HG03025 (cell line): ENCODE results near the gene CALML6.
A peak's percentile ranks its signal among the peaks of the same experiment; 100 is the strongest.
"Not testable (repeated sequence)": the region's sequence is repeated elsewhere in the genome, so short reads cannot be mapped to it uniquely, and the experiment has no call there.

ENCODE experiments used
- ATAC-seq: cut with Tn5 transposase; IDR thresholded peaks from one replicate; pipeline ENCODE4 v1.9.1; 2021; ENCODE audit warnings: mild to moderate bottlenecking, moderate library complexity; ENCODE audit not compliant: unreplicated experiment, low FRiP score

Gene CALML6, protein sequence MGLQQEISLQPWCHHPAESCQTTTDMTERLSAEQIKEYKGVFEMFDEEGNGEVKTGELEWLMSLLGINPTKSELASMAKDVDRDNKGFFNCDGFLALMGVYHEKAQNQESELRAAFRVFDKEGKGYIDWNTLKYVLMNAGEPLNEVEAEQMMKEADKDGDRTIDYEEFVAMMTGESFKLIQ

DNA sequence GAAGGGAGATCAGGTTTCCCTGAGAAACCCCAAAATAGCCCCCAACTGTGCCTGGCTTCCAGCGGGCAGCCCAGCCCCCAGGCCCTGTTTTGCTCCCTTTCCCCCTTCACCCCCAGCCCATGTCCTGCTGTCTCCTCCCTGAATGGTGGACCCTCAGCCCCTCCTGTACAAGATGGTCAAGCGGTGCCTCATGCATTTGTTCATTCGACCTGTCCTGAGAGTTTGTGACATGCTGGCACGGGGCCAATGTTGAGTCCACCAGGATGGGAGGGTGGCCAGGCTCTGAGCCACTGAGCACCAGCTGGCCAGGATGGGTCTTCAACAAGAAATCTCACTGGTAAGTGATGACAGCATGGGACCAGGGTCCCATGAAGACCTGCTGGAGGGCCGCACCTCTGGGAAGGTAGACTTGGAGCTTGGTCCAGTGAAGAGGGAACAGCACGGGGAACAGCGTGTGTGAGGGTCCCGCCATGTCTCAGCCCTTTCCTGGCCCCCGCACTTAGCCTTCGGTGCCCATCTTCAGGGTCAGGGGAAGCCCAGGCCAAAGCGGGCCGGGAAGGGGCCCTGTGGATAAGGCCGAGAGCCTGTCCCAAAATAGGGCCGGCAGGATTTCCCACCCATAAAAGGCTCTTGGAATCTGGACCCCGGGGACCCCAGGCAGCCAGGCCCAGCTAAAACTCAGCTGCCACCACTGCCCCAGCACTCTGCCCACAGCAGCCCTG, at the start of gene CALML6:
Gene CALML6, plus strand, starts transcription at position 290 of the 722 bp plus-strand sequence. Its CDS starts 21 bp downstream, at position 311.
- ATAC-seq, result no peak

DNA sequence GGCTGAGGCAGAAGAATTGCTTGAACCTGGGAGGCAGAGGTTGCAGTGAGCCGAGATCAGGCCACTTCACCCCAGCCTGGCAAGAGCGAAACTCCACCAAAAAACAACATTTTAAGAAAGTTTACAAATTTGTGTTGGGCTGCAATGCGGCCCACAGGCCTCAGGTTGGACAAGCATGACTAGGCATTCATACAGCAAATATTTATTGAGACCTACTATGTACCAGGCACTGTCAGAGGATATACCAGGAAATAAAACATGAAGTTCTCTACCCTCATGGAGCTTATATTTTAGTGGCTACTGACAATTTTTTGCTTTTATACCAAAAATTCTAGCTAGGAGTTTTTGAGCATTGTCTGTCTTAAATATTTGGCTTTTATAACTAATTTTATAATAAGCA, 47.9 kb upstream of the CALML6 start:
- no peak for ATAC-seq

DNA sequence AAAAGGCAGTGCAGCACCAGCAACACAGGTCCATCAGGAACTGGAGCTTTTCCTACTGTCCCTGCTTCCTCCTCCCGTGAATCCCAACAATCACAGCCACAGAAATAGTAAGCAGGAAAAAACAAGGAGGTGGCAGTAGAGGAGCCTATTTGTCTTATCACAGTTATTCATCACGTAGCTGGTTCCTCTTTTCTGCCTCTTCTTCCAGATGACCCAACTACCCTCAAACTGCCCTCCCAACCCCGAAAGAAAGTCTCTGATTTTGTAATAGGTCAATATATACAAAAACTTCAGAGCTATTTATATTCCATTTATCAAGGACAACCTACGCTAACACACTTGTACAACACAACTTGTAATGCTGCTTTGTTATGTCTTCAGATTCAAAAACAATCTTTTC, 45.6 kb upstream of the CALML6 start:
- no peak for ATAC-seq

DNA sequence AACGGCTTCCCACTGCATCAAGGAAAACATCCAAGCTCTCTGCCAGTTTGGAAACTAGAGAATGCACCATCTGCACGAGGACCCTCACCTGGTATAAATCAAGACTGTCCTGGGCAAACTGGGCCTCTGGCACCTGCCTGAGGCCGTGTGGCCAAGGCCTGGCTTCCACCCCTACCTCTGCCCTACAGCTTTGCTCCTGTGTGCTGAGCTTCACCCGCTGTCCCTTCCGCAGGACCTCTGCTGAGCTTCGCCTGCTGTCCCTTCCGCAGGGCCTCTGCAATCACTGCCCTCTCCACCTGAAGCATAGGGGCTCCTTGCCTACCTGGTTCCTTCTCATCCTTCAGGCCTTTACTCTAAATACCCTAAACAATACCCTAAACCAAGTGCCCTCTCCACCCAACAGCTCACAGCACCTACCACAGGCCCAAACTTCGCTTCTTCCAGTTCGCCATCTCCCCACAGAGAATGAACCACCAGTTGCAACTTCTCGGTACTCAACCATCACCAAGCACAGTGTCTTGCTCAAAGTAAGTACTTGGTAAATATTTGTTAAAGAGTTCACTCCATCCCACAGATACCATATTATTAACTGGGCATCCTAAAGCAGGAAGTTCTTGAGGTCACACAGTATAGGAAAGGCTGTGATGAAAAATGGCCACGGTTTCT, 42.6 kb upstream of the CALML6 start:
- no peak for ATAC-seq

DNA sequence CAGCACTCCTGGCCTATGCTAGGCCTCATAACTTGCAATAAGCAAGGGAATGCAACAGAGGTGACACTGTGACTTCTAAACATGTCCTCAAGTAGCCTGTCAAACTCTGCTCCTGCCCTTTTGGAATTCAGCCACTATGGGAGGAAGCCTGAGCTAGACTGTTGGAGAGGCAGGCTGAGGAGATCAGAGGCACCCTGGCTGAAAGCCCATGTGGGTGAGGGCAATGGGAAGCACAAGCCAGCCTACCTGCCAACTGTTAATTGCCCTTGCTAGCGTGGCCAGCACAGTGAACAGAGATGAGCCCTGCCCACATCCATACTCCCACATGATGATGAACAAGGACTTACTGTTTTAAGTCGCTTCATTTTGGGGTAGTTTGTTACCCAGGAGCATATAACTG, 41.9 kb upstream of the CALML6 start:
- no peak for ATAC-seq

DNA sequence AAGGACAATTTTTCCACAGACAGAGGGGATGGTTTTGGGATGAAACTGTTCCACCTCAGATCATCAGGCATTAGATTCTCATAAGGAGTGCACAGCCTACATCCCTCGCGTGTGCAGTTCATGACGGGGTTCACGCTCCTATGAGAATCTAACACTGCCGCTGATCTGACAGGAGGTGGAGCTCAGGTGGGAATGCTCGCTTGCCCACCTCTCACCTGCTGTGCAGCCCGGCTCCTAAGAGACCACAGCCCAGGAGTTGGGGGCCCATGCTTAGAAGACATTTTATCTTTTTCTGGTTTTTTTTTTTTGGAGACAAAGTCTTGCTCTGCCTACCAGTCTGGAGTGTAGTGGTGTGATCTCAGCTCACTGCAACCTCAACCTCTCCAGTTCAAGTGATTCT, 40.2 kb upstream of the CALML6 start:
- no peak for ATAC-seq

DNA sequence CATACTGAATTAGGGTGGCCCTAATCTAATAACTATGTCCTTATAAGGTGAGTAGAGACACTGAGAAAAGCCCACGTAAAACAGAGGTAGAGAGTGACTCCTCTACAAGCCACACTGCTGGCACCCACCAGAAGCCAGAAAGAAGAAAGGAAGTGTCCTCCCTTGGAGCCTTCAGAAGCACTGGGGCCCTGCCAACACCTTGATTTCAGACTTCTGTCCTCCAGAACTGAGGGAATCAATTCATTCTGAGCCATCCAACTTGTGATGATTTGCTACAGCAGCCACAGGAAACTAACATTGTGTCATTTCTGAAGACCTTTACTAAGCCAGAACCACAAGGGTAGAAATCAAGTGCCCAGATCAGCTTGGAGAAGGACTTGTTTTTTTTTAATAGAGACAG, 39.1 kb upstream of the CALML6 start:
- ATAC-seq, result no peak

DNA sequence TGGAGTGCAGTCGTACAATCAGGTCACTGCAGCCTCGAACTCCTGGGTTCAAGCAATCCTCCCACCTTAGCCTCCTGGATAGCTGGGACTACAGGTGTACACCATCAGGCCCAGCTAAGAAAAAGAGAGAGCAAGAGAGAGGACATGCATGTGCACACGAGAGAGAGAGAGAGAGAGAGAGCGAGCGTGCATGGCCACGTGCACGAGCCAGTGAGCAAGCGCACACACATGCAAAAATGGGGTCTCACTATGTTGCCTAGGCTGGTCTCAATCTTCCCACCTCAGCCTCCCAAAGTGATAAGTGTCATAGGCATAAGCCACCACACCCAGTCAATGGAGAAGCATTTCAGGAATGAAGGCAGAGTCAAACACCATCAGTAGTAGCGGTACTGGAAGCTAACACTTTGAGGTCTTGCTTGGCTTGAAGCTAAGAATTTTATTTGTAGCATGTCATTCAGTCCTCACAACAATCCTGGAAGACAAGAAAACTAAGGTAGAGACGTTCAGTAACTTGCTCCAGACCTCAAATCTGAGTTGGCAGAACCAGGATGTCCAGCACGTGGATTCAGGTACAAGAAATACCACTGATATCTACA, 38.6 kb upstream of the CALML6 start:
- ATAC-seq, result no peak

DNA sequence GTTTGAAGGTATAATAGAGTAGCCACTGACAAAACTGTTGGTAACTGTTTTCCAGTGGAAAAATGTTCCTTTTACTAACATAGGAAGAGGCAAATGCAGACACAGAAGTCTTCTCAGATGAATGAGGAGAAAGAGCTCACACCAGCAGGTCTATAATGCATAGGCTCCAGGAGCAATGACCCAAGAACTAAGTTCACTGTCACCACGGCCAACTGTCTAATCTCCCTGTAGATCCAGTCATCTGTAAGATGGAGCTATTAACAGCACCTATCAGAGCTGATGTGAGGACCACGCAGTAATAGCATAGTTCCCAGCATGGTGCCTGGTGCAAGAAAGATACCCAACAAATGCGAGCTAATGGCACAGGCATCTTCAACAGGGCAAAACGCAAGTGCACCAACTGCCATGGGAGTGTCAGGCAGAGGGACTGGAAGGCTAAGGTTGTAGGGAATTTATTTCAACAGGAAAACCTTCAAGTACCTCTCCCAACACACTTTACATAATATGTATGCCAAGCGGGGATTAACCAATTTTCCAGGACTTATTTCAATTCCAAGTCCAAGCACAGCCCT, 37.1 kb upstream of the CALML6 start:
- no peak for ATAC-seq

DNA sequence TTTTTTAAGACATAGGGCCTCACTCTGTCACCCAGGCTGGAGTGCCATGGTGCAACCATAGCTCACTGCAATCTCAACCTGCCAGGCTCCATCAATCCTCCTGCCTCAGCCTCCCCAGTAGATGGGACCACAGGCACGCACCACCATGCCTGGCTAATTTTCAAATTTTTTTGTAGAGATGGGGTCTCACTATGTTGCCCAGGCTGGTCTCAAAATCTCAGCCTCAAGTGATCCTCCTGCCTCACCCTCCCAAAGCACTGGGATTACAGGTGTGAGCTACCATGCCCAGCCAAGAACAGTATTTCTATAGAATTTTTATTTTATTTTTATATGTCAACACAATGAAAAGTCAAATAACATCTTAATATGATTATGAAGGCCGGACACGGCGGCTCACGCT, 35.1 kb upstream of the CALML6 start:
- ATAC-seq, result no peak

DNA sequence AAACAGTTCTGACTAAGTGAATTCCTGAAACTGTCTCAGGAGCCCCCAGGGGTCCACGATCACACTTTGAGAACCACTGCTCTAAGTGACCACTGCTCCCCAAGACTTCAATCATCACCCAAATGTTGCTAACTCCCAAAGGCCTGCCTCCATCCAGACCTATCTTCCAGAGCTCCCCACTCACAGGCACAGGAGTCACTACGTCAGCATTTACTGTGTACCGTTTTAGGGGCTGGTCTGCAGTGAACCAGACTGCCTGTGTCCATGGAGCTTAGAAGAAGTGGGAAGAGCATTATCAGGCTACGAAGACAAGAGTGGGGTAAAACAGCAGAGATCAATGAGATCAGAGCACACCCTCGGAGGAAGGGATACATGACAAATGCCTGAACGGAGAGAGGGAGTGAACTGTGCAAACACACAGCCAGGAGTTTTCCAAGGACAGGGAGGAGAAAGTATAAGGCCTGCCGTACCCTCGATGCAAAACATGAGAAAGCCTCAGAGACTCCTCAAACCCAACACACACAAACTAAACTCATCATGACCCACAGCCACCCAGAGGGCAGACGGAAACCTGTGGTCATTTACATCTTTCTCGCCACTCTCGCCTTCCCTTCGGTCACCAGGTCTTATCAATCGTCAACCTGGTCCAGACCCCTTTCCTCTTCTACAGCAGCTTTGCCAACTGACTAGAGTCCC, 34.3 kb upstream of the CALML6 start:
- no peak for ATAC-seq

DNA sequence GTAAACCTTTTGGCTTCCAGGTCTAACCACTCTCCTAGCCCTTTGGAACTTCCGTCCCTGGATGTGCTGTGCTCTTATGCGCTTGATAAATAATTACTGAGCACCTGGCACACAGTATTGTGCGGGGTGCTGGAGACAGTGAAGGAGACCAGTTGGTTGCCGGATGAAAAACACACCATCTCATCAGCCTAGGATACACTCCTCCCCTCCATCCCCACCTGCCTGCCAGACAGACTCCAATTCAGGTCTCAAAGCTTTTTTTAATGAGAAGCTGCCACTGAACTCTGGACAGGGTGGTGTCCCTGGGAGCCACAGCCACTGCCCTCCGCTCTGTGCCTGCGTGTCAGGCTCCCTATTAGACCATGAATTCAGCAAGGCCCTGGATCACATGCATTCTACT, 33.3 kb upstream of the CALML6 start:
- ATAC-seq, result no peak

DNA sequence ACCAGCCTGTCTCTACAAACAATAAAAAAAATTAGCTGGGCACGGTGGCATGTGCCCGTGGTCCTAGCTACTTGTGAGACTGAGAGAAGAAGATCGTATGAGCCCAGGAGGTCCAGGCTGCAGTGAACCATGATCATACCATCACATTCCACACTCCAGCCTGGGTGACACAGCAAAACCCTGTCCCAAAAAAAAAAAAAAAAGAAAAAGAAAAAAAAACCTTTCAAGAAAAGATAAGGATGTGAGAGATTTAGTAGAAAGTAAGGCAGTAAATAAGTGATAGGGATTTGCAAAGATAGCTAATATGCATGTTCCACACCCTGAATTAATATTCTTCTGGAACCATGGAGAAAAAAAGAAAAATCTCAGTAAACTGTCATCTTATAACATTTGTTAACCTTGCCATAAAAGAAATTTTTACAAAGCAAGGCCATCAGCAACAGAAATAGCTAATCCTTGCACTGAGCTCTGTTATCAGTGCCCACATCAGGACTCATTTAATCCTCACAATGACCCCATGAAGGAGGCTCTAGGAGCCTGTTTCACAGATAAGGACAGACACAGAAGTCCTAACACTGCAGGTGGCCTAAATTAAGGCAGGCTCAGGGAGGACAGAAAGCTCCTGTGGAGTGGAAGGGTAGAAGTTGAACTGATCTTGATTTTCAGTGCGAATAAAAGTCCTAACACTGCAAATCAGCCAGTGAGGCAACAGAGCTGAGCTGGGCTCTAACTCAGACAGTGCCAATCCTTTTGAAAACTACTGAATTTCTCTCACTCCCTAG, 31.8 kb upstream of the CALML6 start:
- ATAC-seq, result no peak

DNA sequence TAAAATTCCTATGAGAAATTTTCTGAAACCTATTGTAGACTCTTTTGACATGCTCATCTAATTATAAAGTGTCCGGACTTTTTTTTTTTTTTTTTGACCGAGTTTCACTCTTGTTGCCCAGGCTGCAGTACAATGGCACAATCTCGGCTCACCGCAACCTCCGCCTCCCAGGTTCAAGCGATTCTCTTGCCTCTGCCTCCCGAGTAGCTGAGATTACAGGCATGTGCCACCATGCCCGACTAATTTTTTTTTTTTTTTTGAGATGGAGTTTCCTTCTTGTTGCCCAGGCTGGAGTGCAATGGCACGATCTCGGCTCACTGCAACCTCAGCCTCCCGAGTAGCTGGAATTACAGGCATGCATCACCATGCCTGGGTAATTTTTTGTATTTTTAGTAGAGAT, 31.2 kb upstream of the CALML6 start:
- ATAC-seq, result not testable (repeated sequence)

DNA sequence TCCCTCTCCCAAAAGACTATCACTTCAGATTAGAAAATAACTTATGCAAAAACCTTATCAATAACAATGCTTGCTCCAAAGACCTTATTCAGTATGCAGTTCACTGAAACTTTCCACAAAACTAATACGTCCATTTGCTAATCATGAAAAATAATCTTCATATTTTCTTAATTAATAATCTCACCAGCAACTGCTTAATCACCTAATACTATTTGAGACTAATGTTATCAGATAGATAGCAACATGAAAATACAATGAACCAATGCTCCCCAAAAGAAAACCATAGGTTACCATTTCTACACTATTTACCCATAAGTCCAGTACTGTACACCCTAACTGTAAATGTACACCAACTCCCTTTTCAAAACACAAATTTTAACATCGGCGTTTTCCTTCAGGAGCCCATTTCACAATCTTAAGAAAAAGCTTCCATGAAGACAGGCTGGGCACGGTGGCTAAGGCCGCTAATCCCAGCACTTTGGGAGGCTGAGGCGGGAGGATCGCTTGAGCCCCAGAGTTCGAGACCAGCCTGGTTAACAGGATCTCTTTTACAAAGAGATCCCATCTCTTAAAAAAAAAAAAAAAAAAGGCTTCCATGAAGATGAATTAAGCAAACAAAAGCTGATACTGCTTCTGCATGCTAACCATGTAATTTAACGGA, 25.8 kb upstream of the CALML6 start:
- ATAC-seq, result no peak

DNA sequence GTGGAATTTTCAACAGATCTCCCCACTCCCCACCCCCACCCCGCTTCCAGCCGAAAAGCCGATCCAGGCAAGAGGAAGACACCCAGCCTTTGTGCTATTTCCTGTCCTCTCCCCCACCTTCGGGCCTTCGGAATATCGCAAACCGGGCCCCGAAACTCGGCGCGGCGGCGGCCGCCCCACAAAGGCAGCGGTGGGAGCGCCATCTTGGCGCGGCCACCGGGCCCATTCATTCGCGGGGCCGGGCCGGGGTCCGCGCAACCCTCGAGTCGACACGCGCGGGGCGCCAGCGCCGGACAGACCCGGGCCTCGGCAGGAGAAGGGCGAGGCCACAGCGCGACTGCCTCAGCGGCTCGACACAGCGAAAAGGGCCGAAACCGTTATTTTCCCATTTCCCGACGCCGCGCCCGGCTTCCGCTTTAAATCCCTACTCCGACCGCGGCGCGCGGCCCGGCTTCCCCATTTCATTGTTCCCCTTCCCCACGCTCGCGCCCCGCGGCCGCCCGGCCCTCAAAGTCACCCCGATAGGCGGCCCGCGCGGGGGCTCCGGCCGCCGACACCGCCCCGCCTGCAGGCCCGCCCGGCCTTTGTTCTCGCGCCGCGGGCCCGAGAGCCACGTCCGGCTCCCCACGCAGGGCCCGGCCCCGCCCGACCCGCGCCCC, 25.1 kb upstream of the CALML6 start:
- peak; percentile 32 for ATAC-seq

DNA sequence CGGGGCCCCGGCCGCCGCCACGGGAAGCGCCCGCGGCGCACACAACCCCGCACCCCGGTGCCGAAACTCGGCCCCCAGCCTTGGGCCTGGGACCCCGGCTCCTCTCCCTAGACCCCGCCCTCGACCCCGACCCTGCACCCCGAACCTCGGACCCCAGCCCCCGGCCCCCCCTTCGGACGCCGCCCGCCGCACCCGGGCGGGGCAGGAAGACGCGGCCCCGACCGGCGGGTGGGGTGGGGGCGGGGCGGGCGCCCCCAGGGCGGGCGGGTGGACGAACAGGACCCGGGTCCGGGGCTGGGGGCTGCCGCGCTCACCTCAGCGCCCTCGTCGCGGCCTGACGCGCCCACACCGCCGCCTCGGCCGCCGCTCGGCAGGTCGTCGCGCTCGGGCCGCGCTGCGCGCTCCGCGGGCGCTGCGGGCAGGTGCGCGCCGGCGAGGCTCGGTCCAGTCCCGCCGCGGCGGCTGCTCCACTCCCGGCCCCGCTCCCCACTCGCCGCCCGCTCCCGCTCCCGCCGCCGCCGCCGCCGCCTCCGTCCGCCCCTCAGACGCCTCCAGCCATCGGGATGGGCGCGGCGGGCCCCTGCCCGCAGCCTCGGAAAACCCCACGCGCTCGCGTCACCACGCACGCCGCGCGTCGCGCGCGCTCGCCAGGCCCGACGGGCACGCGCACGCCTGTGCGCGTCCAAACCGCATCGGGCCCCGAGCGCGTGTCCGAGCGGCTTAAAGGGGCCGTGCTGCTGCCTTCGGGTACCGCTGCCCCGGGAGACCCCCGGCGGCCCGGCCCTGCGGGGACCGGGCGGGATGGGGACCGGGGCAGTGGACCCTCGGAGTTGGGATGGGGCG, 24.3 kb upstream of the CALML6 start, which contains the start of gene GNB1:
Gene GNB1, minus strand, starts transcription at position 582 of the 843 bp plus-strand sequence. CDS start 65,634 bp downstream, outside the sequence.
- ATAC-seq, result peak; percentile 59
